HepG2 (cell line): ENCODE results near the gene CYP46A1. TPM values are rescaled to one million over a fixed set of nuclear protein-coding genes. Genes with fewer than 3 reads are reported as not detected.

ENCODE experiments used
- BRD4 ChIP-seq: sonication (generic); formaldehyde crosslinking; IDR thresholded peaks from 2 replicates; pipeline ENCODE4 v1.4.0; 2020; ENCODE audit warnings: missing genetic modification reagents
- CTCF ChIP-seq: sonication (generic); formaldehyde crosslinking; IDR thresholded peaks from 2 replicates; pipeline ENCODE4 v1.5.0; 2020; ENCODE audit warnings: mild to moderate bottlenecking, missing genetic modification reagents, moderate library complexity
- FOXJ3 ChIP-seq: sonication (generic); formaldehyde crosslinking; IDR thresholded peaks from 2 replicates; pipeline ENCODE4 v1.4.0; 2020; ENCODE audit warnings: missing genetic modification reagents, mild to moderate bottlenecking, borderline replicate concordance
- GABPA ChIP-seq, 2 experiments: IDR thresholded peaks; 2 replicates each; pipeline ENCODE4 v1.6.1; 2011 to 2016; ENCODE audit warnings: low read depth in 2 of 2, low read length in 1 of 2, missing biosample characterization in 1 of 2, missing genetic modification characterization in 1 of 2
- KLF16 ChIP-seq, 2 experiments: sonication (generic) in 1 of 2; formaldehyde crosslinking in 1 of 2; IDR thresholded peaks; 2 replicates each; pipeline versions ENCODE4 v1.6.1 to v1.8.0; 2016 to 2023; ENCODE audit warnings: missing genetic modification reagents in 2 of 2, missing compliant biosample characterization in 1 of 2
- RFX1 ChIP-seq: fragments of 450-650 bp; IDR thresholded peaks from 2 replicates; pipeline ENCODE4 v1.6.1; 2017
- ZFYVE20 ChIP-seq: sonication (generic); formaldehyde crosslinking; IDR thresholded peaks from 2 replicates; pipeline ENCODE4 v1.8.0; 2023; ENCODE audit warnings: low read depth, mild to moderate bottlenecking, moderate library complexity, missing genetic modification reagents, borderline replicate concordance
- ZMYM4 ChIP-seq: sonication (generic); formaldehyde crosslinking; IDR thresholded peaks from 2 replicates; pipeline ENCODE4 v1.8.1; 2023; ENCODE audit warnings: mild to moderate bottlenecking, missing genetic modification reagents
- ZNF124 ChIP-seq: sonication (generic); formaldehyde crosslinking; IDR thresholded peaks from 2 replicates; pipeline ENCODE4 v1.4.0; 2020; ENCODE audit warnings: missing genetic modification reagents
- ZNF207 ChIP-seq: fragments of 450-650 bp; IDR thresholded peaks from 2 replicates; pipeline ENCODE4 v1.6.1; 2016; ENCODE audit warnings: antibody characterized with exemption, borderline replicate concordance
- ZNF34 ChIP-seq: sonication (generic); formaldehyde crosslinking; IDR thresholded peaks from 2 replicates; pipeline ENCODE4 v1.4.0; 2020; ENCODE audit warnings: mild to moderate bottlenecking, missing genetic modification reagents, borderline replicate concordance
- ZNF512B ChIP-seq: sonication (generic); formaldehyde crosslinking; IDR thresholded peaks from 2 replicates; pipeline ENCODE4 v1.5.1; 2020; ENCODE audit warnings: missing genetic modification reagents, mild to moderate bottlenecking, borderline replicate concordance
- polyA plus RNA-seq, 8 experiments: library from polyadenylated mRNA; depleted of rRNA in 3 of 8; stranded (reverse) in 7 of 8; unstranded in 1 of 8; fragments of >200 nt; fragmentation: Illumina TruSeq in 4 of 8; extraction: Trizol in 4 of 8; gene quantifications; 2 replicates each; pipeline versions ENCODE4 v1.2.1 to v1.2.3, GENCODE V29; 2011 to 2016; ENCODE audit warnings: low read depth in 4 of 8, missing spikeins in 1 of 8, mixed read lengths in 1 of 8; ENCODE audit not compliant: insufficient read depth in 1 of 8
- total RNA-seq, 5 experiments: library from RNA; depleted of rRNA; stranded (reverse); fragments of >200 nt; fragmentation: Illumina TruSeq; extraction: Trizol; gene quantifications; 2 replicates each; pipeline ENCODE4 v1.2.3, GENCODE V29; 2016; ENCODE audit warnings: low read depth in 1 of 5
- TF ChIP-seq, protein P1 (sequence below): sonication (generic); formaldehyde crosslinking; IDR thresholded peaks from 2 replicates; pipeline ENCODE4 v1.4.0; 2020; ENCODE audit warnings: missing genetic modification reagents
- TF ChIP-seq, protein P2 (sequence below): sonication (generic); formaldehyde crosslinking; IDR thresholded peaks from 2 replicates; pipeline ENCODE4 v1.5.0; 2020; ENCODE audit warnings: missing genetic modification reagents
- TF ChIP-seq, protein P3 (sequence below): sonication (generic); IDR thresholded peaks from 2 replicates; pipeline ENCODE4 v1.6.1; 2016; ENCODE audit warnings: low read depth, borderline replicate concordance
- TF ChIP-seq, protein P4 (sequence below): sonication (generic); formaldehyde crosslinking; IDR thresholded peaks from 2 replicates; pipeline ENCODE4 v1.5.0; 2020; ENCODE audit warnings: mild to moderate bottlenecking, missing genetic modification reagents

Gene CYP46A1
- total and polyA plus RNA-seq, 2 of the 13 experiments (the other 11 are each of a cell fraction or from before 2014, with no cell fraction given), result not detected

GRCh38 chr14:99664058-99664936, 19.8 kb upstream of the CYP46A1 start (continued):
- no peak for TF ChIP-seq ZNF512B (CRISPR knock-in tag)
- no peak for TF ChIP-seq KLF16 (CRISPR knock-in tag; IDR thresholded peaks at IDR 0.05)
- no peak for TF ChIP-seq ZNF124
- no peak for TF ChIP-seq ZNF207
- TF ChIP-seq CTCF, result peak; percentile 33
- TF ChIP-seq, protein P1, sequence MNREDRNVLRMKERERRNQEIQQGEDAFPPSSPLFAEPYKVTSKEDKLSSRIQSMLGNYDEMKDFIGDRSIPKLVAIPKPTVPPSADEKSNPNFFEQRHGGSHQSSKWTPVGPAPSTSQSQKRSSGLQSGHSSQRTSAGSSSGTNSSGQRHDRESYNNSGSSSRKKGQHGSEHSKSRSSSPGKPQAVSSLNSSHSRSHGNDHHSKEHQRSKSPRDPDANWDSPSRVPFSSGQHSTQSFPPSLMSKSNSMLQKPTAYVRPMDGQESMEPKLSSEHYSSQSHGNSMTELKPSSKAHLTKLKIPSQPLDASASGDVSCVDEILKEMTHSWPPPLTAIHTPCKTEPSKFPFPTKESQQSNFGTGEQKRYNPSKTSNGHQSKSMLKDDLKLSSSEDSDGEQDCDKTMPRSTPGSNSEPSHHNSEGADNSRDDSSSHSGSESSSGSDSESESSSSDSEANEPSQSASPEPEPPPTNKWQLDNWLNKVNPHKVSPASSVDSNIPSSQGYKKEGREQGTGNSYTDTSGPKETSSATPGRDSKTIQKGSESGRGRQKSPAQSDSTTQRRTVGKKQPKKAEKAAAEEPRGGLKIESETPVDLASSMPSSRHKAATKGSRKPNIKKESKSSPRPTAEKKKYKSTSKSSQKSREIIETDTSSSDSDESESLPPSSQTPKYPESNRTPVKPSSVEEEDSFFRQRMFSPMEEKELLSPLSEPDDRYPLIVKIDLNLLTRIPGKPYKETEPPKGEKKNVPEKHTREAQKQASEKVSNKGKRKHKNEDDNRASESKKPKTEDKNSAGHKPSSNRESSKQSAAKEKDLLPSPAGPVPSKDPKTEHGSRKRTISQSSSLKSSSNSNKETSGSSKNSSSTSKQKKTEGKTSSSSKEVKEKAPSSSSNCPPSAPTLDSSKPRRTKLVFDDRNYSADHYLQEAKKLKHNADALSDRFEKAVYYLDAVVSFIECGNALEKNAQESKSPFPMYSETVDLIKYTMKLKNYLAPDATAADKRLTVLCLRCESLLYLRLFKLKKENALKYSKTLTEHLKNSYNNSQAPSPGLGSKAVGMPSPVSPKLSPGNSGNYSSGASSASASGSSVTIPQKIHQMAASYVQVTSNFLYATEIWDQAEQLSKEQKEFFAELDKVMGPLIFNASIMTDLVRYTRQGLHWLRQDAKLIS, result no peak
- TF ChIP-seq FOXJ3, result no peak
- no peak for TF ChIP-seq ZMYM4 (CRISPR knock-in tag)
- TF ChIP-seq, protein P2, sequence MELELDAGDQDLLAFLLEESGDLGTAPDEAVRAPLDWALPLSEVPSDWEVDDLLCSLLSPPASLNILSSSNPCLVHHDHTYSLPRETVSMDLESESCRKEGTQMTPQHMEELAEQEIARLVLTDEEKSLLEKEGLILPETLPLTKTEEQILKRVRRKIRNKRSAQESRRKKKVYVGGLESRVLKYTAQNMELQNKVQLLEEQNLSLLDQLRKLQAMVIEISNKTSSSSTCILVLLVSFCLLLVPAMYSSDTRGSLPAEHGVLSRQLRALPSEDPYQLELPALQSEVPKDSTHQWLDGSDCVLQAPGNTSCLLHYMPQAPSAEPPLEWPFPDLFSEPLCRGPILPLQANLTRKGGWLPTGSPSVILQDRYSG (CRISPR knock-in tag), result no peak
- no peak for TF ChIP-seq ZFYVE20 (CRISPR knock-in tag)
- no peak for TF ChIP-seq RFX1
- TF ChIP-seq, protein P3, sequence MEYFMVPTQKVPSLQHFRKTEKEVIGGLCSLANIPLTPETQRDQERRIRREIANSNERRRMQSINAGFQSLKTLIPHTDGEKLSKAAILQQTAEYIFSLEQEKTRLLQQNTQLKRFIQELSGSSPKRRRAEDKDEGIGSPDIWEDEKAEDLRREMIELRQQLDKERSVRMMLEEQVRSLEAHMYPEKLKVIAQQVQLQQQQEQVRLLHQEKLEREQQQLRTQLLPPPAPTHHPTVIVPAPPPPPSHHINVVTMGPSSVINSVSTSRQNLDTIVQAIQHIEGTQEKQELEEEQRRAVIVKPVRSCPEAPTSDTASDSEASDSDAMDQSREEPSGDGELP, result no peak
- TF ChIP-seq, protein P4, sequence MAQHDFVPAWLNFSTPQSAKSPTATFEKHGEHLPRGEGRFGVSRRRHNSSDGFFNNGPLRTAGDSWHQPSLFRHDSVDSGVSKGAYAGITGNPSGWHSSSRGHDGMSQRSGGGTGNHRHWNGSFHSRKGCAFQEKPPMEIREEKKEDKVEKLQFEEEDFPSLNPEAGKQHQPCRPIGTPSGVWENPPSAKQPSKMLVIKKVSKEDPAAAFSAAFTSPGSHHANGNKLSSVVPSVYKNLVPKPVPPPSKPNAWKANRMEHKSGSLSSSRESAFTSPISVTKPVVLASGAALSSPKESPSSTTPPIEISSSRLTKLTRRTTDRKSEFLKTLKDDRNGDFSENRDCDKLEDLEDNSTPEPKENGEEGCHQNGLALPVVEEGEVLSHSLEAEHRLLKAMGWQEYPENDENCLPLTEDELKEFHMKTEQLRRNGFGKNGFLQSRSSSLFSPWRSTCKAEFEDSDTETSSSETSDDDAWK (CRISPR knock-in tag), result no peak
- no peak for TF ChIP-seq BRD4 (CRISPR knock-in tag)
- TF ChIP-seq ZNF34 (CRISPR knock-in tag), result no peak
- TF ChIP-seq GABPA (IDR thresholded peaks at IDR 0.05; ENCODE audit: low read depth, low read length), result no peak
- no peak for TF ChIP-seq GABPA (CRISPR knock-in tag; IDR thresholded peaks at IDR 0.05; ENCODE audit: low read depth)
